Measurements from ENCODE around the gene PDE11A. TPM values are rescaled to one million over a fixed set of nuclear protein-coding genes. Genes with fewer than 3 reads are reported as not detected.

Gene PDE11A
- total RNA-seq, 4 donors from 2014 or later = 0.82 to 16.2 (median 4.3) TPM

- H3K27ac ChIP-seq = peak overlapping the region; percentile 31 to 89 (median 50)
- in situ Hi-C loops (cut with MboI; ENCODE audit: low sequenced_read_pairs in 4 of 4) (no loop called here), intact Hi-C loops (cut with DNase I; ENCODE audit: low total_unique reads) (no loop called here)
- DNase-seq (peak in 1 of 2 donors; percentile 48), ATAC-seq (peak; percentile 74 to 77)
- H3K9me3 ChIP-seq = no peaks in the 10 kb centered on the region
- TF ChIP-seq POLR2A (IDR thresholded peaks at IDR 0.05) (no peak), CTCF (IDR thresholded peaks at IDR 0.05 in 4 of 5, conservative IDR thresholded peaks at IDR 0.05 in 1 of 5) (no peak)
- H3K36me3 ChIP-seq = no peaks in the 10 kb centered on the region
- H3K4me1 ChIP-seq = peaks cover 26 to 68% of the 10 kb centered on the region in 2 donors
- H3K27me3 ChIP-seq = no peaks in the 10 kb centered on the region
- H3K4me3 ChIP-seq = no peak overlapping the region
Measured at GRCh38 chr2:177888581-177888980, 184.0 kb downstream of the PDE11A start.

GRCh38 chr2:177887722-177888121 is 184.9 kb downstream of the PDE11A start:
- TF ChIP-seq POLR2A (IDR thresholded peaks at IDR 0.05) = no peak
- no peak for TF ChIP-seq CTCF (IDR thresholded peaks at IDR 0.05 in 4 of 5, conservative IDR thresholded peaks at IDR 0.05 in 1 of 5)
- Histone ChIP-seq H3K36me3 (no peaks in the 10 kb centered on the region), H3K27me3 (no peaks in the 10 kb centered on the region), H3K9me3 (no peaks in the 10 kb centered on the region), H3K27ac (peak overlapping the region; percentile 22 to 89 (median 50)), H3K4me3 (no peak overlapping the region), H3K4me1 (peaks cover 31 to 76% of the 10 kb centered on the region in 2 donors)
- ATAC-seq (peak in 1 of 2 donors; percentile 41), DNase-seq (no peak)
- in situ Hi-C loops (cut with MboI; ENCODE audit: low sequenced_read_pairs in 4 of 4) (no loop called here), intact Hi-C loops (cut with DNase I; ENCODE audit: low total_unique reads) (no loop called here)

GRCh38 chr2:177886824-177887223 is 185.8 kb downstream of the PDE11A start:
- Histone ChIP-seq H3K27ac (peak overlapping the region; percentile 22 to 89 (median 44)), H3K4me3 (no peak overlapping the region), H3K9me3 (no peaks in the 10 kb centered on the region), H3K36me3 (no peaks in the 10 kb centered on the region), H3K4me1 (peaks cover 36 to 85% of the 10 kb centered on the region in 2 donors), H3K27me3 (no peaks in the 10 kb centered on the region)
- intact Hi-C loops (cut with DNase I; ENCODE audit: low total_unique reads) (no loop called here), in situ Hi-C loops (cut with MboI; ENCODE audit: low sequenced_read_pairs in 4 of 4) (no loop called here)
- TF ChIP-seq CTCF (IDR thresholded peaks at IDR 0.05 in 4 of 5, conservative IDR thresholded peaks at IDR 0.05 in 1 of 5) (no peak), POLR2A (IDR thresholded peaks at IDR 0.05) (no peak)
- DNase-seq (no peak), ATAC-seq (no peak)

- no peaks in the 10 kb centered on the region for H3K9me3 ChIP-seq
- no peaks in the 10 kb centered on the region for H3K27me3 ChIP-seq
- no peak for TF ChIP-seq CTCF (IDR thresholded peaks at IDR 0.05 in 4 of 5, conservative IDR thresholded peaks at IDR 0.05 in 1 of 5)
- no peak for TF ChIP-seq POLR2A (IDR thresholded peaks at IDR 0.05)
- ATAC-seq (no peak), DNase-seq (no peak)
- in situ Hi-C loops (cut with MboI; ENCODE audit: low sequenced_read_pairs in 4 of 4) (no loop called here), intact Hi-C loops (cut with DNase I; ENCODE audit: low total_unique reads) (no loop called here)
- H3K4me3 ChIP-seq = peak overlapping the region in 1 of 4 donors; percentile 7
- no peaks in the 10 kb centered on the region for H3K36me3 ChIP-seq
- H3K27ac ChIP-seq = peak overlapping the region; percentile 22 to 89 (median 44)
- peaks cover 42 to 92% of the 10 kb centered on the region in 2 donors for H3K4me1 ChIP-seq
Measured at GRCh38 chr2:177885828-177886466, 186.6 kb downstream of the PDE11A start.
